ENCODE results near the gene SLC4A9.

DNA sequence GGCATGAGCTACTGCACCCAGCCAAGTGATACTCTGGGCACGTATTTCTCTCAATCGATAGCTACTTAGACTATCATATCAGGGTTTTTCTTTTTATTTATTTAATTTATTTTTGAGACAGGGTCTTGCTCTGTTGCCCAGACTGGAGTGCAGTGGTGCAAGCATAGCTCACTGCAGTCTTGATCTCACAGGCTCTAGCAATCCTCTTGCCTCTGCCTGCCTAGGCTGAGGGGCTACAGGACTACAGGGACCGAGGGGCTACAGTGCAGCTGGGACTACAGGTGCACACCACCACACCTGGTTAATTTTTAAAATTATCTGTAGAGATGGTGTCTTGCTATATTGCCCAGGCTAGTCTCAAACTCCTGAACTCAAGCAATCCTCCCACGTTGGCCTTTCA is 21.4 kb downstream of the SLC4A9 start:
- TF ChIP-seq TAF1 (IDR thresholded peaks at IDR 0.05; ENCODE audit: borderline replicate concordance, insufficient read depth, low read length): no peak
- TF ChIP-seq REST (IDR thresholded peaks at IDR 0.05; ENCODE audit: insufficient read depth in 1 of 2, low read depth in 2 of 2, low read length in 2 of 2): no peak
